Gastrocnemius medialis (tissue), 4 donors: ENCODE results near the gene AUTS2. TPM values are rescaled to one million over a fixed set of nuclear protein-coding genes. Genes with fewer than 3 reads are reported as not detected.
A peak's percentile ranks its signal among the peaks of the same experiment; 100 is the strongest.

Experiments
- ATAC-seq, 2 donors: fragments of 150-250 bp; one replicate each; pipeline ENCODE4 v1.9.1; 2016
- DNase-seq, 2 donors: peaks; one replicate each; pipeline ENCODE4 v3.0.0-alpha.2; 2019
- H3K27ac ChIP-seq, 4 donors: fragments of 200-600 bp; sonication (generic); 1 replicate in 1 of 4; 2 replicates in 3 of 4; pipeline ENCODE4 v1.5.1; 2016 to 2018; ENCODE audit warnings: mild to moderate bottlenecking in 2 of 4, moderate library complexity in 1 of 4
- H3K27me3 ChIP-seq, 3 donors: fragments of 200-600 bp; sonication (generic) in 2 of 3; 1 replicate in 1 of 3; 2 replicates in 2 of 3; pipeline versions ENCODE4 v1.5.1 to v1.6.0; 2016 to 2019; ENCODE audit warnings: mild to moderate bottlenecking in 1 of 3, moderate library complexity in 1 of 3
- H3K36me3 ChIP-seq, 2 donors: fragments of 200-600 bp; sonication (generic) in 1 of 2; one replicate each; pipeline ENCODE4 v1.5.1; 2017 to 2018
- H3K4me1 ChIP-seq, 2 donors: fragments of 200-600 bp; sonication (generic) in 1 of 2; one replicate each; pipeline ENCODE4 v1.5.1; 2016 to 2017; ENCODE audit warnings: mild to moderate bottlenecking in 2 of 2
- H3K4me3 ChIP-seq, 4 donors: fragments of 200-600 bp; sonication (generic) in 3 of 4; 1 replicate in 1 of 4; 2 replicates in 3 of 4; pipeline ENCODE4 v1.5.1; 2016 to 2019; ENCODE audit warnings: mild to moderate bottlenecking in 2 of 4
- H3K9me3 ChIP-seq, 3 donors: fragments of 200-600 bp; sonication (generic) in 2 of 3; 1 replicate in 1 of 3; 2 replicates in 2 of 3; pipeline ENCODE4 v1.5.1; 2016 to 2019
- CTCF ChIP-seq, 5 experiments: fragments of 450-650 bp in 3 of 5; fragments of 200-600 bp in 2 of 5; sonication (generic) in 2 of 5; IDR thresholded peaks in 4 of 5; conservative IDR thresholded peaks in 1 of 5; 1 replicate in 4 of 5; 2 replicates in 1 of 5; pipeline ENCODE4 v1.5.1; 2016 to 2019; ENCODE audit warnings: antibody characterized with exemption in 5 of 5, mild to moderate bottlenecking in 3 of 5, moderate library complexity in 3 of 5
- POLR2A ChIP-seq, 2 donors: fragments of 450-650 bp; IDR thresholded peaks; one replicate each; pipeline ENCODE4 v1.6.1; 2017; ENCODE audit warnings: antibody characterized with exemption in 2 of 2, mild to moderate bottlenecking in 2 of 2, moderate library complexity in 2 of 2
- in situ Hi-C, 4 donors: fragments of 200-750 bp; cut with MboI; loops; one replicate each; pipeline versions ENCODE4 v1.15.0 to v1.8.0; 2017; ENCODE audit warnings: low sequenced_read_pairs in 4 of 4
- intact Hi-C: fragments of 100-400 bp; cut with DNase I; formaldehyde crosslinking; loops from one replicate; pipeline ENCODE4 v1.15.1; 2023; ENCODE audit warnings: low total_unique reads
- total RNA-seq, 4 donors: library from RNA; depleted of rRNA; stranded (reverse); fragments of >200 nt; gene quantifications; one replicate each; pipeline versions ENCODE4 v1.1.0 to v1.2.3, GENCODE V29; 2016

The AUTS2 gene
- total RNA-seq, 4 donors from 2014 or later: 2.5 to 16.2 (median 8.5) TPM

GRCh38 chr7:70063927-70064326 is 465.7 kb downstream of the AUTS2 start:
- intact Hi-C loops: no loop called here

GRCh38 chr7:70066844-70067243 is 468.6 kb downstream of the AUTS2 start:
- intact Hi-C loops (no loop called here), in situ Hi-C loops (loop anchor here in 2 of 4 donors (25.0 kb wide), 2 partner anchors 620 to 645 kb away; no protein-coding TSS in a partner anchor)
- ATAC-seq (no peak), DNase-seq (no peak)
- H3K4me3 ChIP-seq: no peak overlapping the region
- no peak for TF ChIP-seq POLR2A (IDR thresholded peaks at IDR 0.05)
- no peak for TF ChIP-seq CTCF (IDR thresholded peaks at IDR 0.05 in 4 of 5, conservative IDR thresholded peaks at IDR 0.05 in 1 of 5)
- no peaks in the 10 kb centered on the region for H3K9me3 ChIP-seq
- H3K4me1 ChIP-seq: peaks cover 27 to 28% of the 10 kb centered on the region in 2 donors
- no peak overlapping the region for H3K27ac ChIP-seq
- no peaks in the 10 kb centered on the region for H3K36me3 ChIP-seq
- no peaks in the 10 kb centered on the region for H3K27me3 ChIP-seq

More at GRCh38 chr7:70063927-70064326, 465.7 kb downstream of the AUTS2 start:
- Histone ChIP-seq H3K27ac (peak overlapping the region in 2 of 4 donors; percentile 20 to 66), H3K27me3 (no peaks in the 10 kb centered on the region), H3K36me3 (no peaks in the 10 kb centered on the region), H3K4me1 (peaks cover 24 to 27% of the 10 kb centered on the region in 2 donors), H3K4me3 (no peak overlapping the region), H3K9me3 (no peaks in the 10 kb centered on the region)
- in situ Hi-C loops: loop anchor here in 2 of 4 donors (25.0 kb wide), 2 partner anchors 623 to 648 kb away; no protein-coding TSS in a partner anchor
- DNase-seq (peak in 1 of 2 donors; percentile 7), ATAC-seq (peak; percentile 70 to 74)
- TF ChIP-seq CTCF (IDR thresholded peaks at IDR 0.05 in 4 of 5, conservative IDR thresholded peaks at IDR 0.05 in 1 of 5) (no peak), POLR2A (IDR thresholded peaks at IDR 0.05) (no peak)

- intact Hi-C loops: no loop called here
- H3K36me3 ChIP-seq: no peaks in the 10 kb centered on the region
- ATAC-seq (no peak), DNase-seq (no peak)
- in situ Hi-C loops: loop anchor here in 2 of 4 donors (25.0 kb wide), 2 partner anchors 619 to 644 kb away; no protein-coding TSS in a partner anchor
- H3K4me3 ChIP-seq: no peak overlapping the region
- H3K27me3 ChIP-seq: no peaks in the 10 kb centered on the region
- H3K4me1 ChIP-seq: peaks cover 19 to 24% of the 10 kb centered on the region in 2 donors
- TF ChIP-seq CTCF (IDR thresholded peaks at IDR 0.05 in 4 of 5, conservative IDR thresholded peaks at IDR 0.05 in 1 of 5) (no peak), POLR2A (IDR thresholded peaks at IDR 0.05) (no peak)
- no peaks in the 10 kb centered on the region for H3K9me3 ChIP-seq
- H3K27ac ChIP-seq: no peak overlapping the region
Observed at GRCh38 chr7:70068531-70068930, 470.3 kb downstream of the AUTS2 start.

- in situ Hi-C loops (loop anchor here in 2 of 4 donors (25.0 kb wide), 2 partner anchors 617 to 642 kb away; no protein-coding TSS in a partner anchor), intact Hi-C loops (no loop called here)
- Histone ChIP-seq H3K27ac (no peak overlapping the region), H3K36me3 (no peaks in the 10 kb centered on the region), H3K4me3 (no peak overlapping the region), H3K27me3 (no peaks in the 10 kb centered on the region), H3K4me1 (peaks cover 11 to 14% of the 10 kb centered on the region in 2 donors), H3K9me3 (no peaks in the 10 kb centered on the region)
- DNase-seq: no peak
- no peak for TF ChIP-seq POLR2A (IDR thresholded peaks at IDR 0.05)
- no peak for ATAC-seq
Observed at GRCh38 chr7:70069977-70070376, 471.7 kb downstream of the AUTS2 start.

GRCh38 chr7:70071766-70072165 is 473.5 kb downstream of the AUTS2 start:
- intact Hi-C loops: no loop called here
- ATAC-seq: no peak
- in situ Hi-C loops: loop anchor here in 2 of 4 donors (25.0 kb wide), 2 partner anchors 616 to 641 kb away; no protein-coding TSS in a partner anchor
- no peaks in the 10 kb centered on the region for H3K36me3 ChIP-seq
- peak overlapping the region; percentile 26 to 76 (median 52) for H3K27ac ChIP-seq
- TF ChIP-seq CTCF (IDR thresholded peaks at IDR 0.05 in 4 of 5, conservative IDR thresholded peaks at IDR 0.05 in 1 of 5) (no peak), POLR2A (IDR thresholded peaks at IDR 0.05) (no peak)
- no peaks in the 10 kb centered on the region for H3K27me3 ChIP-seq
- H3K4me3 ChIP-seq: no peak overlapping the region
- no peaks in the 10 kb centered on the region for H3K9me3 ChIP-seq
- no peak for DNase-seq
- H3K4me1 ChIP-seq: peaks cover 14 to 24% of the 10 kb centered on the region in 2 donors
